ENCODE data around the gene KLHL5. TPM values are rescaled to one million over a fixed set of nuclear protein-coding genes. Genes with fewer than 3 reads are reported as not detected.
"Not testable (repeated sequence)": the region's sequence is repeated elsewhere in the genome, so short reads cannot be mapped to it uniquely, and the experiment has no call there.

Gene KLHL5, protein sequence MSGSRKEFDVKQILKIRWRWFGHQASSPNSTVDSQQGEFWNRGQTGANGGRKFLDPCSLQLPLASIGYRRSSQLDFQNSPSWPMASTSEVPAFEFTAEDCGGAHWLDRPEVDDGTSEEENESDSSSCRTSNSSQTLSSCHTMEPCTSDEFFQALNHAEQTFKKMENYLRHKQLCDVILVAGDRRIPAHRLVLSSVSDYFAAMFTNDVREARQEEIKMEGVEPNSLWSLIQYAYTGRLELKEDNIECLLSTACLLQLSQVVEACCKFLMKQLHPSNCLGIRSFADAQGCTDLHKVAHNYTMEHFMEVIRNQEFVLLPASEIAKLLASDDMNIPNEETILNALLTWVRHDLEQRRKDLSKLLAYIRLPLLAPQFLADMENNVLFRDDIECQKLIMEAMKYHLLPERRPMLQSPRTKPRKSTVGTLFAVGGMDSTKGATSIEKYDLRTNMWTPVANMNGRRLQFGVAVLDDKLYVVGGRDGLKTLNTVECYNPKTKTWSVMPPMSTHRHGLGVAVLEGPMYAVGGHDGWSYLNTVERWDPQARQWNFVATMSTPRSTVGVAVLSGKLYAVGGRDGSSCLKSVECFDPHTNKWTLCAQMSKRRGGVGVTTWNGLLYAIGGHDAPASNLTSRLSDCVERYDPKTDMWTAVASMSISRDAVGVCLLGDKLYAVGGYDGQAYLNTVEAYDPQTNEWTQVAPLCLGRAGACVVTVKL
- 10 to 100 TPM; 34.3 to 44.4 TPM for total RNA-seq
- total RNA-seq: 35.7 to 41.7 reads per million in 2 donors

DNA sequence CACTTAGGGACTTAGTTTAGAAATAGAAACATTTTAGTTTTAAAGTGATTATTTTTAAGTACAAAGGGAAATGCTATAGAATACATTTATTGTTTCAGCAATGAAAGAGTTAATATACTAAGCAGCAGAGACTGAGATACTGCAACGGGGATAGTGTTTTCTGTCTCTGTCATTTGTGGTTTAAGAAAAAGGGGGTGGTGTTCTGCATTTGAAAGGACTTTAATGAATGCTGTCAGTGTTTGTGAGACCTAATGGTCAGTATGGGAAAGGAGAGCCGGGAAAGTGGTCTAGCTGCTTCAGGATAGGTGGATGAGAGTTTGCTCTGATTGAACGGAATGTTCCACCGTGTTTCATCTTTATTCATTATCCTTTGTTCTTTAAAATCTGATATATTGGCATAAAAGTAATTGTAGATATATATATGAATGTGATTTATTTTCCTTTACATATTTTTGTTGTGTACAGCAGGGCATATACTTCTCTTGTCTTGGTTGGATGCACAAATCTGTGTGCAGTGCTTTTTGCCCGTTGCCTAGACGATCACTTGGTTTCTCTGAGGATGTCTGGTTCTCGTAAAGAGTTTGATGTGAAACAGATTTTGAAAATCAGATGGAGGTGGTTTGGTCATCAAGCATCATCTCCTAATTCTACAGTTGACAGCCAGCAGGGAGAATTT lies at the start of gene KLHL5:
Gene KLHL5, plus strand, starts transcription at position 139 of the 676 bp plus-strand sequence. Its CDS starts 421 bp downstream, at position 560.
- no peak within 1 kb of the TSS for H3K27ac Mint-ChIP-seq
- H3K4me1 Mint-ChIP-seq: peaks cover 23% of the 10 kb centered on the region
- H3K27me3 Mint-ChIP-seq: no peaks in the 10 kb centered on the region
- no peak within 1 kb of the TSS for H3K4me3 Mint-ChIP-seq
- no peak for DNase-seq
- ATAC-seq: no peak
- H3K36me3 Mint-ChIP-seq (ENCODE audit: low read depth): no peaks in the 10 kb centered on the region
- H3K9me3 ChIP-seq (ENCODE audit: control insufficient read depth, low read length, poor library complexity, severe bottlenecking): no peaks in the 10 kb centered on the region

DNA sequence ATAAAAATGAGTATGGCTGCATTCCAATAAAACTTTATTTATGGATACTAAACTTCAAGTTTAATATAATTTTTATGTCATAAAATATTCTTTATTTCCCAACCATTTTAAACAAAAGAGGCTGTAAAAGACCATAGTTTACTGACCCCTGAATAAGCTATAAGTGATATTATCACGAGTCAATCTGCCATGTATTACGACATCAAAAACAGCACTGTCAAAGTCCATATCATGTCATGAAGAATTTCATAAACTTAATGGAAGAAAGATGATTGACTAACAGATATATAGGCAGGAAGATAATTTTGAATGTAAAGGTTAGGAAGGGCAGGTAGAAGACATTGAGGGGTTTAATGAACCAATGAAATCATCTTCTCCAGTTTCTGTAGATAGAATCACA lies 48.0 kb upstream of the KLHL5 start:
- H3K4me1 Mint-ChIP-seq: peaks cover 22% of the 10 kb centered on the region
- no peaks in the 10 kb centered on the region for H3K27me3 Mint-ChIP-seq
- ATAC-seq (no peak), DNase-seq (no peak)
- no peaks in the 10 kb centered on the region for H3K9me3 ChIP-seq (ENCODE audit: control insufficient read depth, low read length, poor library complexity, severe bottlenecking)
- peaks cover 9% of the 10 kb centered on the region for H3K36me3 Mint-ChIP-seq (ENCODE audit: low read depth)
- no peak overlapping the region for H3K4me3 Mint-ChIP-seq
- no peak overlapping the region for H3K27ac Mint-ChIP-seq

- Mint-ChIP-seq H3K27me3 (no peaks in the 10 kb centered on the region), H3K4me1 (peaks cover 19% of the 10 kb centered on the region), H3K4me3 (no peak overlapping the region), H3K36me3 (ENCODE audit: low read depth) (peaks cover 6% of the 10 kb centered on the region), H3K27ac (peak overlapping the region; percentile 14)
- no peak for DNase-seq
- no peaks in the 10 kb centered on the region for H3K9me3 ChIP-seq (ENCODE audit: control insufficient read depth, low read length, poor library complexity, severe bottlenecking)
- no peak for ATAC-seq
These were observed 41.9 kb upstream of the KLHL5 start for GRCh38 chr4:39020130-39020529.

- Mint-ChIP-seq H3K36me3 (ENCODE audit: low read depth) (peaks cover 4% of the 10 kb centered on the region), H3K4me3 (no peak overlapping the region), H3K4me1 (peaks cover 21% of the 10 kb centered on the region), H3K27me3 (no peaks in the 10 kb centered on the region), H3K27ac (peak overlapping the region; percentile 43)
- no peak for ATAC-seq
- no peak for DNase-seq
- no peaks in the 10 kb centered on the region for H3K9me3 ChIP-seq (ENCODE audit: control insufficient read depth, low read length, poor library complexity, severe bottlenecking)
These were observed 40.4 kb upstream of the KLHL5 start for GRCh38 chr4:39021631-39022030.

- no peak for ATAC-seq
These were observed 39.8 kb upstream of the KLHL5 start for GRCh38 chr4:39022241-39022640.

DNA sequence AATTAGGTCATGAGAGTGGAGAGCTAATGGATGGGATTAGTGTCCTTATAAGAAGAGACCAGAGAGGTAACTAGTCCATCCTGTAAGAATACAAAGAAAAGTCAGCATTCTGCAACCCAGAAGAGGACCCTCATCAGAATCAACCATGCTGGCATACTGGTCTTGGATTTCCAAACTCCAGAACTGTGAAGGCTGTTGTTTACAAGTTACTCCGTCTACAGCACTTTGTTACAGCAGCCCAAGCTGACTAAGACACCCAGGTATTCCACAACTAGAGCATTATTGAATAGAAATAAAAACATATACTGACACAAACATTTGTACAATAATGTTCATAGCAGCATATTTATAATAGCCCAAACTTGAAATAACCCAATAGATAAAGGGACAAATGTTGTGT lies 39.0 kb upstream of the KLHL5 start:
- H3K27ac Mint-ChIP-seq: no peak overlapping the region
- no peaks in the 10 kb centered on the region for H3K9me3 ChIP-seq (ENCODE audit: control insufficient read depth, low read length, poor library complexity, severe bottlenecking)
- peaks cover 24% of the 10 kb centered on the region for H3K4me1 Mint-ChIP-seq
- ATAC-seq: no peak
- no peak overlapping the region for H3K4me3 Mint-ChIP-seq
- peaks cover 4% of the 10 kb centered on the region for H3K36me3 Mint-ChIP-seq (ENCODE audit: low read depth)
- H3K27me3 Mint-ChIP-seq: no peaks in the 10 kb centered on the region
- DNase-seq: no peak

More at GRCh38 chr4:39022241-39022640, 39.8 kb upstream of the KLHL5 start:
- peaks cover 4% of the 10 kb centered on the region for H3K36me3 Mint-ChIP-seq (ENCODE audit: low read depth)
- no peaks in the 10 kb centered on the region for H3K27me3 Mint-ChIP-seq
- H3K27ac Mint-ChIP-seq: peak overlapping the region; percentile 43
- H3K9me3 ChIP-seq (ENCODE audit: control insufficient read depth, low read length, poor library complexity, severe bottlenecking): no peaks in the 10 kb centered on the region
- H3K4me1 Mint-ChIP-seq: peaks cover 22% of the 10 kb centered on the region
- no peak overlapping the region for H3K4me3 Mint-ChIP-seq
- DNase-seq: no peak

- H3K9me3 ChIP-seq (ENCODE audit: control insufficient read depth, low read length, poor library complexity, severe bottlenecking): no peaks in the 10 kb centered on the region
- no peaks in the 10 kb centered on the region for H3K27me3 Mint-ChIP-seq
- no peak overlapping the region for H3K27ac Mint-ChIP-seq
- peaks cover 22% of the 10 kb centered on the region for H3K4me1 Mint-ChIP-seq
- no peak for DNase-seq
- no peak overlapping the region for H3K4me3 Mint-ChIP-seq
- peaks cover 4% of the 10 kb centered on the region for H3K36me3 Mint-ChIP-seq (ENCODE audit: low read depth)
- no peak for ATAC-seq
These were observed 37.6 kb upstream of the KLHL5 start for GRCh38 chr4:39024311-39024865.

- ATAC-seq (no peak), DNase-seq (no peak)
- no peaks in the 10 kb centered on the region for H3K27me3 Mint-ChIP-seq
- peaks cover 24% of the 10 kb centered on the region for H3K4me1 Mint-ChIP-seq
- H3K27ac Mint-ChIP-seq: peak overlapping the region; percentile 72
- peaks cover 2% of the 10 kb centered on the region for H3K36me3 Mint-ChIP-seq (ENCODE audit: low read depth)
- H3K4me3 Mint-ChIP-seq: no peak overlapping the region
- H3K9me3 ChIP-seq (ENCODE audit: control insufficient read depth, low read length, poor library complexity, severe bottlenecking): no peaks in the 10 kb centered on the region
These were observed 36.4 kb upstream of the KLHL5 start for GRCh38 chr4:39025552-39026085.

- Mint-ChIP-seq H3K4me1 (peaks cover 24% of the 10 kb centered on the region), H3K36me3 (ENCODE audit: low read depth) (peaks cover 2% of the 10 kb centered on the region), H3K27ac (no peak overlapping the region), H3K27me3 (no peaks in the 10 kb centered on the region), H3K4me3 (no peak overlapping the region)
- ATAC-seq (no peak), DNase-seq (no peak)
- no peaks in the 10 kb centered on the region for H3K9me3 ChIP-seq (ENCODE audit: control insufficient read depth, low read length, poor library complexity, severe bottlenecking)
These were observed 35.9 kb upstream of the KLHL5 start for GRCh38 chr4:39026096-39026495.

DNA sequence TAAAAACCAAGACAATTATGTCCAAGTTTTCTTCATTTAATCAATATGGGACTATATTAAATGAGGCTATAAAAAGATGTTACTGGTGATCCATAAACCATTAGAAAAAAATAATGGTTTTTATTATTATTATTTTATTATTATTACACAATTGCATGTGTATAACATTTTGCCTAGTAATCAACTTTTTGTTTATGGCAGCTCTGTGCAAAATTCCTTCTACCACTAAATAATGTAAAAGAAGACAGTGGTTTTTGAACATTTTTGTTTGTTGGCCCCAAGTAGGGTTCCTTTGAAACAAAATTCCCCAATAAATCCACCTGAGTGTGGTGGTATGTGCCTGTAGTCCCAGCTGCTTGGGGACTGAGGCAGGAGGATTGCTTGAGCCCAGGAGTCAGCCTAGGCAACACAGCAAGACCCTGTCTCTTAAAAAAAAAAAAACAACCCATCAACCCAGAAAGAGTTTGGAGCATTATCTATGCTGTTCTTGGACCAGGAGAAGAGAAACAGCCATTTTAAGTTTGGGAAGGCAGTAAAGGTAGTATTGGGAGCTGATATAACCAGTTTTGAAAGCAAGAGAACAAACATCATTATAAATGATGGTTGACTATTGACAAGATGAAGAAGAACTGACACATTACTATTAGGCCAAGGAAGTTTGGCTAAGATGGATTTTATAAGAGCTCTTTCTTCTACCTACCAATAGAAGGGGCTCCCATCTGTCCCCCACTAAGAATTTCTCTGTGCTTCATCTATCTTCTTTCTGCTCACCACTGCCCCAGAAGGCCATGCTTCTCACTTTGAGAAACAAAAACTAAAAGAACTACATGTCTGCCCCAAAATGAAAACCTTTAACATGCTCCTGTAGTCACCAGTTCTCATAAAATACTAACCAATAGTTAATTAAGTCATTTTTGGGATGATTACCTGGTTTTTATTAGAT lies 32.0 kb upstream of the KLHL5 start:
- H3K9me3 ChIP-seq (ENCODE audit: control insufficient read depth, low read length, poor library complexity, severe bottlenecking): no peaks in the 10 kb centered on the region
- ATAC-seq (peak; percentile 42), DNase-seq (no peak)
- Mint-ChIP-seq H3K27me3 (no peaks in the 10 kb centered on the region), H3K4me1 (peaks cover 28% of the 10 kb centered on the region), H3K27ac (peak overlapping the region; percentile 93), H3K36me3 (ENCODE audit: low read depth) (no peaks in the 10 kb centered on the region), H3K4me3 (peak overlapping the region; percentile 90)

DNA sequence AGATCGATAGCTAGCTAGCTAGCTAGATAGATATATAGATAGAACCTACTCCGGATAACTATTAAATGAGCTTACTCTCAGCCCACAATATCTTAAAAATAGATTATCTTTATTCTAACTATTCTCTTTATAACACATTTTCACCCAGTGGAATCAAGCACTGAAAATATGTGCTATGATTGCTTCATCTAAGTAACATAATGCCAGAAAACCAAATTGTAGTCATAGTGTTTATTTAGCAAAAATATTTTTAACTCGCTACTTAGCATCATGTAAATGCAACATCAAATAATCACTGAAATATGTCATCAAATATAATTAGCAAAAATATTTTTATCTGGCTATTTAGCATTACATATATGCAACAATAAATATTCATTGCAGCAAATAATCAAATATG lies 31.3 kb upstream of the KLHL5 start:
- H3K27me3 Mint-ChIP-seq: no peaks in the 10 kb centered on the region
- H3K4me1 Mint-ChIP-seq: peaks cover 26% of the 10 kb centered on the region
- no peak for DNase-seq
- H3K9me3 ChIP-seq (ENCODE audit: control insufficient read depth, low read length, poor library complexity, severe bottlenecking): no peaks in the 10 kb centered on the region
- no peak for ATAC-seq
- H3K36me3 Mint-ChIP-seq (ENCODE audit: low read depth): no peaks in the 10 kb centered on the region
- H3K4me3 Mint-ChIP-seq: peak overlapping the region; percentile 90
- H3K27ac Mint-ChIP-seq: peak overlapping the region; percentile 93

- not testable (repeated sequence) for H3K36me3 Mint-ChIP-seq (ENCODE audit: low read depth); ATAC-seq; DNase-seq; H3K9me3 ChIP-seq (ENCODE audit: control insufficient read depth, low read length, poor library complexity, severe bottlenecking); H3K27me3 Mint-ChIP-seq
- Mint-ChIP-seq H3K4me3 (peak overlapping the region; percentile 90), H3K4me1 (peaks cover 26% of the 10 kb centered on the region), H3K27ac (peak overlapping the region; percentile 93)
These were observed 30.4 kb upstream of the KLHL5 start for GRCh38 chr4:39031590-39032020.

Data from T-helper 17 cell (primary cell).